ENCODE measurements around the gene PHLDB2.

PHLDB2 gene

DNA sequence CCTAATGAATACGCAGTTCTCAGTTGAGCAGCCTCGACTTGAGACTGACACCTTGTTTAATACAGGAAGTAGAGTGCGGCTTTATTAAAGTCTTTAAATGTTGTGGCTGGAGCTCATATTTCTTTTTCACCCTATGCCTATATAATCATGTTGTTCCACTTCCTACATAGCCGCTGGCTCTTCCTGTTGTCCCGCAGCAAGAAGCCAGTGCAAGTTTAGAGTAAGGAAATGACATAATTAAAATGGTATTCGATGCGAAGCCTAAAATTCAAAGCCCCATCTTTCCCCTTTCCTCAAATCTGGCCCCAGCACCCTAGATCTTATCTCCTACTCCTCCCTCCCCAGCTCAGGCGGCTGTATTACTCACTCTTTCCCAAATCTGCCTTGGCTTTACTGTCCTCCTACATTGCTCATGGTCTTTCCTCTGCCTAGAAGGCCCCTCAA, 7.5 kb upstream of the PHLDB2 start:
- DNase-seq = peak; percentile 86

DNA sequence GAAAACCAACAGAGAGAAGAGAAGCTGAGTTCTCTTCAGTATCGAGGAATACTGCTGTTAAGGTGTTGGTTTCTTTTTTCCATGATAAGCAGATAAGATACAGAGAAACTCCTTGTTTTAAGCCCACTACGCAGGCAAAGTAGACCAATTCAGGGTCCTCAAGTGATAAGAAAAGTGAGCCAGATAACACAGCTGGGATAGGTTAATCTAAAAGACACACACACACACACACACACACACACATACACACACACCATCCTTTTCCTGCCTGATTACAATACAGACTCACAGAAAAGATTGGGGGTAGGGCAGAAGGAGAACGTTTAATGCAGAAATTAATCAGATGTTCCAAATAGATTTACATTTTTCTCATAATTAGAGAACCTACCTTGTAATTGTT, 6.5 kb upstream of the PHLDB2 start:
- DNase-seq = no peak

DNA sequence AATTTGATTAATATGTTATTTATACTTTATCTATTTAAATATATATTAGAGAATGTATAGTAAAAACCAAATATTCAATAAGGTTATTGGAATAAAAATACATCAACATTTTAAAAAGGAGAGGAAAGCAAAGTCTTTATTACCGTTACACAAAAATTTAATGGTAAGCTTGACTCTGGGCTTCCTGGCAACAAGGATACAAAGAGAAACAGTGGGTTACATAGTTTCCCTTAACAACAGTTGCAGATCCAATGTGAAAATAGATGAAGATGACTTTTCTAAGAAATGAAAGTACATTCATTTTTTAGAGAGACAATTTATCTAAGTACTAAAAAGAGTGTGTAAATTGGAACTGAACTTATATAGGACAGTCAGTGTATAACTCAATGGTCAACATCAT, 6.0 kb upstream of the PHLDB2 start:
- DNase-seq = no peak

DNA sequence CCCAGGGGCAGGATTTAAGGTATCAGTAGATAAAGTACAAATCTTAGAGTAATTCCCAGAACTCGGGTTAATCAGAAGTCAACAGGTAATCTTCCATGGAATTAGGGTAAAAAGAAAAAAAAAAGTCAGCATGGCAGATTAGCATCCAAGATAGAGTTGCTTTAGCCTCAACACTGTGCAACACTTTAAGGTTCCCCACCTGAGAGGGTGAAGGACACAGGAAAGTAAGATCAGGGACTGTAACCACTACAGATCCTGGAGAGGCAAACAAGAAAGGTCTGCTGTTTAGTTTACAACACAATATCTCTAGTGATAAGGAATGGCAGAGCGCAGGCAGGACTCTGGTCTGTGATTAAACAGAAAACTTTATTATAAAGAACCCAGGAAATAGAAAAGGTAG, 4.1 kb upstream of the PHLDB2 start:
- DNase-seq = no peak

DNA sequence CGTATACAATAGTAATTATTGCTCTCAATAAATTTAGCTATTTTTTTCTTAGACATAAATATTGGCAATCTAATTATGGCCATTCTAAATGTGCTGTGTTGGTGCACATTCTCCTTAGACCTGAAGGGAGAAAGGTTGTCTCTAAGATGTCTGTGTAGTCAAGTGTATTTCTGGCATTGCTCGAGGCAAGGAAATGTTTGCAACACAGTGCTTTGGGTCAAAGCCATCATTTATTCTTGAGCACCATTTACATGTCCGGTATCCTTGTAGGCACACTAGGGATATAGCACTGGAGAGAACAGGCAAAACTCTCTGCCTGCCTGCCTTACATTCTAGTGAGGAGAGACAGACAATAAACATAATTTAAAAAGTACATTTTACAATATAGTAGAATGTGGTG, 2.6 kb upstream of the PHLDB2 start:
- no peak for DNase-seq

DNA sequence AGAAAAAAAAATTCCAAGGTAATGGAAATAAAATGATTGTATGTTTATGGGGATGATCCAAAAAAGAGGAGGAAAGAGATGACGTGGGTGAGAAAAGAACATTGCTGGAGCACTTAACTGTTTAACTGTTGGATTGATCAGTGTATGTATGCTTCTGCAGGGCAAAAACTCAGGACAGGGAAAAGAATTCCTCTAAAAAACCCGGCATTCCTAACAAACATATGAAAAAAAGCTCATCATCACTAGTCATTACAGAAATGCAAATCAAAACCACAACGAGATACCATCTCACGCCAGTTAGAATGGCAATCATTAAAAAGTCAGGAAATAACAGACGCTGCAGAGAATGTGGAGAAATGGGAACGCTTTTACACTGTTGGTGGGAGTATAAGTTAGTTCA, 1.6 kb upstream of the PHLDB2 start:
- DNase-seq = peak; percentile 51

DNA sequence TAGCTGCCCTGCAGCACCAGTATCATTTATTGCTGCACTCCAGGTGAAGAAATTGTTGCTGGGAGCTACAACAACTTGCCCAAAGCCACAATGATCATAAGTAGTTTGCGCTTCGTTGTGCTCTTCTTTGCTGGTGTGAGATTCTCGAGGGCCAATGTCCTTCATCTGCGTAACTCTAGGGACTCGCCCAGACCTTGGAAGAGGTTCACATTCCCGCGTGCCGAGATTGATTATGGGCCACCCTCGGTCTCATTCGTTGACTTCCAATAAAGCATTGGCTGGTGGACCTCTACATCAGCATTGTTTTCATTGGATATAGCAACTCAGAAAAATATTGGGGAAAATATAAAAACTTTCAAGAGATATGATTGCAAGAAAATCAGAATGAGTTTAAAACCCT, 423 bp upstream of the PHLDB2 start:
- no peak for DNase-seq

DNA sequence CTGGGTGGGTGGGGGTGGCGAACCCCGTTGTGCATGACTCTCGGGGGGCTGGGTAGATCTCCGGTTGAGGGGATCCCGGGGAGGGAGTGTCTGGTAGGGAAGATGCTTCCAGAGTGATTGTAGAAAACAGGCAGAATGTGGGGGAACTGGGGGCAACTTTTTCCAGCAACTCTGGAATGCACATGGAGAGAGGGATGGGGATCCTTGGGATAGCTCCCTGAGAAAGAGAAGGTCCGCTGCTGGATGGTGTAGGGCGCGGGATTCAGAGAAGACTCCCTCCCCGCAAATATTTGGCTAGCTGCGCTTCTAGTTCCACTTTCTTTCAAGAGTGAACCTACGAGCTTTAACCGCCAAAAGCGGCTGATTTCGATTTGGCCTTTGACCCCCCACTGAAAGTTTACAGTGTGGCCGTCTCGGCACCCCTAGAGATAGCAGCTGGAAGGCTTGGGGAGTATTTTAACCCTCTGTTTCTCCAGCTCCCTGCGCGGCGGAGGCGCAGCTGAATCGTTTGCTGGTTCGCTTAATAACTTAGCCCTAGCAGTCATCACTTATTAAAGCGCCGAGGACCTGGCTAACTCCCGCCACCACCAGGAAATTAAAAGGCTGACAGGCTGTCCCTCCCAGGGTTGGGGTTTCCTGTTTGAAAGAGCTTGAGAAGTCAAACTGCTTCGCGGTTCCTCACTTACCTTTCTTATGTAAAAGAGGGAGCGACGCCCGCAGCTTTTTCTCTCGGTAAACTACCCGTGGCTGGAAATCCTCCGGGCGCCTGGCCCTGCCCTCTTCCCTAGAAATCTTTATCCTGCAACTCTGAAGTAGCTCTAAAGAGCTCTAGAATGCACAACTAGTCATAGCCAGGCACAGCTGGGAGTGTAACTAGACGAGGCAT, 1.2 kb downstream of the PHLDB2 start:
- DNase-seq = peak; percentile 92

DNA sequence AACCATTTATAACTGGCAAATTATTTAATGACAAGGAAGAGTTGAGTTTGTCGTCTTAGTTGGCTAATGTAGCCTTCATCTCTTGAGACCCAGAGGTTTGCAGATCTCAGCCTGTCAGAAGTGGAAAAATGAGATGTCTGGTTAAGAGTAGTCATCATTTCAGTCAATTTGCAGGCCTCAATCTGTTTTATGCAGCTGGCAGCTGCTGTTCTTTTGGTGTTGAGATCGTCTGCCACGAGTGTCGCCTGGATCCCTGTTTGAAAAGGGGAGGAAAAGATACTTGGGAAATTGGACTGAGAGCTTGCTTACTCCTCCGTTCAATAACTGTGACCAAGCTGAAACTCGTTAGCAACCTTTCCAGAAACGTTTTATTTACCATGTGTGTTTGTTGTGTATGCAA, 2.3 kb downstream of the PHLDB2 start:
- no peak for DNase-seq

DNA sequence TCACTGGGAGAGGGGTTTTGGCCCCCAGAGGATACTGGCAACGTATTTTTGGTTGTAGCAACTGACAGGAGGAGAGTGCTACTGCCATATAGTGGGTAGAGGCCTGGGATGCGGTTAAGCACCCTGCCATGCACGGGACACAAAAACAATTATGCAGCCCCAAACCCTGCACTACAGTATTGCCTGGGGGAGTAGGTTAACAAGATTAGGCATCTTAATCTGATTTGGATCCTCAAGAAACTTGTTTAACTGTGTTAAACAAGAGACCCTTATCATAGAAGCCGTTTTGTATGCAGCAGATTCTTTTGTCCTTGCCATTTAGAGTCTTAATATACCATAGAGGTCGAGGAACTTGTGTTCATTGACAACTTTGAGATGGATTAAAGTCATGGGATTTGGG, 3.4 kb downstream of the PHLDB2 start:
- no peak for DNase-seq

DNA sequence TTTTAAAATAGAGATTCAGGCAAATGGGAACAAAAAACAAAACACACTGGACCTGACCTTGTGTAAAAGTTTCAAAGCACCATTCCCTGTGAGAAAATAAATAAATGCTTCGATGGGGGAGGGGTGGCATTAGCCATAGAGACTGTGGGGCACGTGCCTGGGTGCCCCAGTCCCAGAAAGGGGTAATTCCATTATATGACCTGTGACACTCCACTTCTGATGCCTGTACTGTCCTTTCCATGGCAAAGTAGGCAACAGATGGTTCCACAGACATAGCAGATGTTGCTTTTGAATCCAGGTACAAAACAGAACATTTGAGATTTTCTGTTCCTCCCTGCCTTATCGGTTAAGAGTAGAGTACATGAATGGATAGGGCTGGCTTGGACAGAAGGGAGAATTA, 3.9 kb downstream of the PHLDB2 start:
- no peak for DNase-seq

DNA sequence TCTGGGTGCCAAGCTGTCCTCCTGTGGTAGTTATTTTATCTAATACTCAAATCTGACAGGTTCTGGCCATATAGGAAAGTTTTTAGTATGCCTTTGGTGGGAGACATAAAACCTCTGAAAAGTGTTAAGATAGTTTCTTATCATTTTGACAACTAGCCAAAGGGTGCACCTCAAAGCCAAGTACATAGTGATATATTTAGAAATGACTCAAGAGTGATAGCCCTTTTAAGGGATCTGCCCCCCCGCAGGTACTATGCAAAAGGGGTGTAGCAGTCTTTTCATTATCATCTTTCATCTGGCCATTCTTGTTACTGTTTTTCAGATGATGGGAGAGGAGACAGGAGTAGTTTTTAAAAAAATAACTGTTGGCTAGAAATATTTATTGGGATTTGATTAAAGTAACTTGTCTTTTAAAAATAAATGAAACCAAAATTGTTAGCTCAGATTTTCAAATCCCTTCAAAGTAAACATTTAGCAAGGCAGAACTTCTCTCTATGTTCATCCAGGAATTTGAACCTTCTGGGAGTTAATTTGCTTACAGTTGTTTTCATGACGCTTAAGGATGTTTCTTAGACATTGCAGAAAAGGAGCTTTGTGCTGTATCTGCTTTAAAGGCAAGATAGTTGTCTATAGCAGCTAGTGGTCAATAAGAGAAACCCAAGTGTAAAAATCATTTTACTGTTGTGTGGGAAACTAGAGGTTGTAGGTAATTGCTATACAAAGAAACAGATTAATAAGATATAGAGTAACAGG, 5.1 kb downstream of the PHLDB2 start:
- no peak for DNase-seq

DNA sequence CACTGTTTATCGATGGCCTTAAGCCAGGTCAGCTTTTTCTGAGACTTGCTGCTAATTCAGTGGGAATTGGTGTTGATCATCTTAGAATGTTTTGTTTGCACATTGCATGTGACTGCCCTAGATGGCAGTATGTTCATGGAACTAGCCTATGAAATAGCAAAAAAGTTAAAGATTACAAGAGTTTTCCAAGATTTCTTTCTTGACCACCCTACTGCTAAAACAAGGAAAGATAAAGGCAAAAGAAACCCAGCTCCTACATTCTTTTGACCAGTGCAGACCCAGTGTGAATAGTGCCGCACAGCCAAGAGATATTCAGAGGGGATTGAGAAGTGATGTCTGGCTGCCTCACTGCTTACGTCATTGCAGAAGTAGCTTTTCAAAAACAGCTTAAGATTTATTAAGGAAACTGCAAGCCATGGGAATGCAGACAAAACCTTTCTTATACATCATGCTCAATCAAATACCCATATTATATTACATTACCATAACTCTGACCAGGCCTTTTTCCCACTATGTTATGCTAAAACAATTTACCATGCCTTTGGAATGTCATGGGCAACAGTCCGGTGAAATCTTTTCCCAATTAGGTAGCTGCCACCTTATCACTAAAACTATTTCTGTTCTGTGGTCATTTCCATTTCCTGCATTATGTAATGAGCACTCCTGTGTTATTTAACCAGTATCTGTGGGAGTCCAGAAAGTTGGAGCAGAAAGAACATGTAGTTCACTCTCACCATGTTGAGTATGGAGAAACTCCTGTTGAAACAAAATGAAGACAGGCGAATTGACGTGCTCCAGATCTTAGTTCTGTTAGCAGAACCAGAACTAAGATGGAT, 6.0 kb downstream of the PHLDB2 start:
- DNase-seq = peak; percentile 95

DNA sequence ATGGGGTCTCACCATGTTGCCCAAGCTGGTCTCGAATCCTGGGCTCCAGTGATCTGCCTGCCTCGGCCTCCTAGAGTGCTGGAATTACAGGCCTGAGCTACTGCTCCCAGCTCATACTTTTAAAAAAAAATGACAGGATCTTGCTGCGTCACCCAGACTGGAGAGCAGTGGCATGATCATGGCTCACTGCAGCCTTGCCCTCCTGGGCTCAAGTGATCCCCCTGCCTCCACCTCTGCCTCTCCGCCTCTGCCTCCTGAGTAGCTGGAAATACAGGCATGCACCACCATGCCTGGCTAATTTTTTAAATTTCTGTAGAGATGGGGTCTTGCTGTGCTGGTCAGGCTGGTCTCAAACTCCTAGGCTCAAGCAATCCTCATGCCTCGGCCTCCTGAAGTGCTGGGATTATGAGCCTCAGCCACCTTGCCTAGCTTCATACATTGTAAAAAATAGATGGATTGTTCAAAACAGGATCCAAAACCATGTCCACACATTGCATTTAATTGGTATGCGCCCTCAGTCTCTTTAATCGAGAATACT, 8.9 kb downstream of the PHLDB2 start:
- no peak for DNase-seq

DNA sequence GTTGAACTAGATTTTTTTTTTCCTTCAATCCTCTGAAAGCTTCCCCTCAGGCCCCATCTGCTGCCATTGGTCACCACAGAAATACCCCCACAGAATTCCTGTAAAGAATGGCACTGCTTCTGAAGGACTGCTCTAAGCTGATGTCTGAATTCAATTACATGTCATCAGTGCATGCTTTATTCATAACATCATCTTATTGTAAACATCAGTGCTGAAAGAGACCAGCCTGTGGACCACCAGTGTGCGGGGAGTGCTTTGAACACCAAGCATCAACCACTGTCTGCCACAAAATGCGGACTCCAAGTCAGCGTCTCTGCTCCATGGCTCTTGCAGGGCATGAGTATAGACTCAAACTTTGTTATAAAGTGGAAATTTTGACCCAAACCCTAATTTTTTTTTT, 11.6 kb downstream of the PHLDB2 start:
- DNase-seq = peak; percentile 66

DNA sequence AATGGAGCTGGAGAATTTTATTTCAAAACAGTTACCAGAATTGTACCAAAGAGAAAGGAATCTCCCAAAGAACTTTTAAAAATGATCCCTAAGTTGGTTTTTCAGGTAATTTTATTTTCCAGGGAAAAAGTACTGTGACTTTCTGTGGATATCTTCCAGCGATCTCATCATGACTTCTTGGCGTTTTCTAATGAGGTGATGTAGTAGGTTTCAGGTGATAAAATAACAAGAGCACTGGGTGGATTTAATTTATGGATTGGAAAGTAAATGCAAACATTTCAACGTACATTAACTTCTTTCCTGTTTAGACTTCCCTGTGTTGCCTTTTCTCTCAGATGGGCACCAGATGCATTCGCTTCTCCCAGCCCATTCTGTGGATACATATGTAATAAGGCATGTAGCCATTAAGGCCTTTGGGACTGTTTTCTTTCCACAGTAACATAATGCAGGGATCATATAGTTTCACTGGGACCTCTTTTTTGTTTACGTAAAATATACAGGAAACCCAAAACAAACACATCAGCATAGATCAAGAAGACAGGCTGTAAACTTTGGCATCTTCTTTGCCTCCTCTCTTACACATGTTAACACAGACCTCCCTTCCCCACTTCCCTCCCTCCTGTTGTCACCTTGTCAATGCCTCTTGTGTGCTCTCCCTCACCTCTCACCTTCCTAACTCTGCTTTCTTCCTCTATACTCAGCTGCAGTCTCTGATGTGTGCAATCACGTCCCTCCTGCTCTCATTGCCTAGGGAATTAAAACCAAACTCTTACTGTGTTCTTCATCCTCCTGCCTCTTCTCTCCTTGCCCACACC, 13.0 kb downstream of the PHLDB2 start:
- no peak for DNase-seq

DNA sequence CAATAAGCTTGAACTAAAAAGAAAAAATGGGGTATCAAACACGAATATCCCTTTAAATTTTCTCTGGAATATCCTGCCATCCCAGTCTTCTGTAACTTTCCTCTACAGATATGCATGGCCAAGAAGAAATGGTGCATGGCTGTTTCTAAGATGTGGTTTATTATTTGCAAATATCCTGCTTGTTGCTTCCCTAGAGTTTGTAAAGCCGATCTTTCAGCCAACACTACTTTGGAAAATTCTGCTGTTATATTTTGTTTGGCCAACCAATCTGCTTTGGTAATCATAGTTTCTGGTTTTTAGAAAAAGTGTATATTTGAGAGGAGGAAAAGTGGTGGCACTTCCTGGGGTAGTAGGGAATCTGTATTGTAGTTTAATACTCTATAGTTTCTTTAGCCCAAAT, 13.9 kb downstream of the PHLDB2 start:
- no peak for DNase-seq

DNA sequence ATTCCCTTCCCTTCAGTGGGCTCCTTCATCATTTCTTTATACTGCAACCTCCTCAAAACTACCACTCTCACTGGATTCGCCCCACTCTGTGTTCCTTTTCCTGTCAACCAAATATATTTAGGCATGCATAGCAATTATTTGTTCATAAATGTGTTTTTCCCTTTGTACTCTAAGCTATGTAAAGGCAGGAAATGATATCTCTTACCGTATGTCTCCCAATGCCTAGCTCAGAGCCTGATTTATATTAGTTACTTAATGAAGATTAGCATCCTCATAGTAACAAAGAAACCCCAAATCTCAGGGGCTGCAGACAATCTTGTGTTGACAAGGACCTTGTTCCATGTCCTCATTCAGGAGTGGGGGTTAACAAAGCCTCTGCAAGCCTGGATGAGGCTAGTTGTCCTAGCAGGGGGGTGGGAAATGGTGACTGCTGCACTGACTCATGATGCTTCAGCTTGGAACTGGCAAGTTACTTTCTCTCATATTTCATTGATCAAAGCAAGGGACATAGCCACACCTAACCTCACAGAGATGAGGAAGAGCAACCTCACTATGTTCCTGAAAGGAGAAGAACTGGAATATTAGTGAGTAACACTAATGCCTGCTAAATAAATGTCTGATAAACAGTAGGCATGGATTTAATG, 15.2 kb downstream of the PHLDB2 start:
- DNase-seq = peak; percentile 63

DNA sequence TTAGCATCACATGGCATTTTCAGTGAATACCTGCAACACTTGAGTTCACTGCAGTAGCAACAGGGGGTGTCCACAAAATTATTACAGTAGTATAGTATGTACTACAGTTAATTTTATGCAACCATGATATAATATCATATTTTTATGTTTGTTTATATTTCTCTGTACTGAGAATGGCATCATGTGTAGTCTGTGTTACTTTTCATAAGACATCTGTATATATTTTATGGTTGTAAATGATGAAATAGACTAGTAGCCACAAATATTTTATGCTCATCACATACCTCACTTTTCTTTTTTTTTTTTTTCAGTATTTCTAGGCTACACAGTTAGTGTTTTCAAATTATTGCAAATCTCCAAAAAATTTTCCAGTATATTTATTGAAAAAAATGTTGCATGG, 22.4 kb downstream of the PHLDB2 start:
- DNase-seq = no peak

DNA sequence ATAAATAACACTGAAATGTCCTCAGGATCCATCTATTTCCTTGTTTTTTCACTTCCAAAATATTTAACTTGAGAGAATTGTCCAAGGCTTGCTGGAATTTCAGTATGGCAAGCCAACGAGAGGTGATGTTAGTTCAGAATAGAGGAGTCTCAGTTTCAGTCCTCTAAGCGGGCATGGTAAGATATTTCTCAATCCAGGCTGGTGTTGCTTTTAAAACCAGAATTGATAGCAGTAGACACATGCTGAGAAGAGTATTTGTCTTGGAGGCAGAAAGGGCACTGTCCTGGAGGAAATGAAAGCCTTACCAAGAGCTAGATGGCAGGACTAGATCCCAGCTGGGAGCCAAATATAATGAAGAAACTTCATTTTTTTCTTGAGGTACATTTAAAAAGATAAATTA, 23.1 kb downstream of the PHLDB2 start:
- no peak for DNase-seq

DNA sequence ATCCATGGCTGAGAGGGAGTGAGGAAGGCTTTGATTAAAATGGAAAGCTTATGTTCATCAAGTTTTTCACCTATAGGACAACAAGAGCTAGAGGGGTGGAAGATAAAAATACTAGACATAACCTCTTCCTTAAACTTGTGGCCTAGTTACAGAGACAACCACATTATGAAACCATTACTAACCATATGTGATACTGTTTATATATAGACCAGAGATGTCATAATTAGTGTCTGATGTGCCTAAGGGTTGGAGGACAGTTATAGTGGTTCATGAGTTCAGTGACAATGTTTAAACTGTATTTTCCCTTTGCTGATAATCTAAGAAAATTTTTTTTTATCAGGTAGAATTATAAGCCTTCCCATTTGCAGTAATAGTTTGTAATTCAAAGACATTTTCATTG, 23.7 kb downstream of the PHLDB2 start:
- no peak for DNase-seq
